Measurements from ENCODE around the gene LAMA3.
A peak's percentile ranks its signal among the peaks of the same experiment; 100 is the strongest.

LAMA3 gene

DNA sequence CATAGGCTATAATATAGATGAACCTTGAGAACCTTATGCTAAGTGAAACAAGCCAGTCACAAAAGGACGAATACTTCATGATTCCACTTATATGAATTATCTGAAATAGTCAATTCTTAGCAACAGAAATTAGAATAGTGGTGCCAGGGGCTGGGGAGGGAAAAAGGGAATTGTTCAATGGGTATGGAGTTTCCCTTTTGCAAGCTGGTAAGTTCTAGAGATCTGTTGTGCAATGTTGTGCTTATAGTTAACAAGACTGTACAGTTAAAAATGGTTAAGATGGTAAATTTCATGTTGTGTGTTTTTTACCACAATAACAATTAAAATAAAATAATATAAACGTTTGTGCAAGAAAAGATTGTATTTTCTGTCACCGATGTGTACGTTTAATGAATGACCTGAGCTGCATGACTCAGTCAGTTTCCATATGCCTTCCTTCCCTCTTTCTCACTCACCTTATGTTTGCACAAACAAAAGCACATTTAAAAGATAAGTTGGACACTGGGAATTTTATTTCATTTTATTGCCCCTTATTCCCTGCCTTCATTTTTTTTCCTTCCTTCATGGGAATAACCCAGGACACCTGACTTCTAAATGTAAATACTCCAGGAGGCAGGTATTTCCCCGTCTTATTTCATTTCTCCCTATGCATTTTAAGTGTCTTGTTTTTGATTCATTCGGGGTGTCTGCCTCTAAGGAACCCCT lies 181.6 kb downstream of the LAMA3 start:
- in situ Hi-C loops (cut with MboI; ENCODE audit: low sequenced_read_pairs, unreplicated experiment) = no loop called here

DNA sequence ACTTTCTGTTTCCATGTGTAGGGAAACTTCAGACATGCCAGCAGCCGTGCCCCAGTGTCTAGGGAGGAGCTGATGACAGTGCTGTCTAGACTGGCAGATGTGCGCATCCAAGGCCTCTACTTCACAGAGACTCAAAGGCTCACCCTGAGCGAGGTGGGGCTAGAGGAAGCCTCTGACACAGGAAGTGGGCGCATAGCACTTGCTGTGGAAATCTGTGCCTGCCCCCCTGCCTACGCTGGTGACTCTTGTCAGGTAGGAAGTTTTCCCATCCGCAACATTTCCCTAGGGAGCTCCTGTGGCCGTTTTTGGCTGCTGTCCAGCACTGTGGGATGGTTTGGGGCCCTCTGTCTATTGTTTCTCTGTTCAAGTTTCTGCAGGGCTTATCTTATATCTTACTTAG lies 182.2 kb downstream of the LAMA3 start:
- peak; percentile 31 for DNase-seq (ENCODE audit: low spot score)
- TF ChIP-seq, protein P1, sequence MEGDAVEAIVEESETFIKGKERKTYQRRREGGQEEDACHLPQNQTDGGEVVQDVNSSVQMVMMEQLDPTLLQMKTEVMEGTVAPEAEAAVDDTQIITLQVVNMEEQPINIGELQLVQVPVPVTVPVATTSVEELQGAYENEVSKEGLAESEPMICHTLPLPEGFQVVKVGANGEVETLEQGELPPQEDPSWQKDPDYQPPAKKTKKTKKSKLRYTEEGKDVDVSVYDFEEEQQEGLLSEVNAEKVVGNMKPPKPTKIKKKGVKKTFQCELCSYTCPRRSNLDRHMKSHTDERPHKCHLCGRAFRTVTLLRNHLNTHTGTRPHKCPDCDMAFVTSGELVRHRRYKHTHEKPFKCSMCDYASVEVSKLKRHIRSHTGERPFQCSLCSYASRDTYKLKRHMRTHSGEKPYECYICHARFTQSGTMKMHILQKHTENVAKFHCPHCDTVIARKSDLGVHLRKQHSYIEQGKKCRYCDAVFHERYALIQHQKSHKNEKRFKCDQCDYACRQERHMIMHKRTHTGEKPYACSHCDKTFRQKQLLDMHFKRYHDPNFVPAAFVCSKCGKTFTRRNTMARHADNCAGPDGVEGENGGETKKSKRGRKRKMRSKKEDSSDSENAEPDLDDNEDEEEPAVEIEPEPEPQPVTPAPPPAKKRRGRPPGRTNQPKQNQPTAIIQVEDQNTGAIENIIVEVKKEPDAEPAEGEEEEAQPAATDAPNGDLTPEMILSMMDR (IDR thresholded peaks at IDR 0.05; ENCODE audit: borderline replicate concordance, control extremely low read depth, extremely low read depth, insufficient read depth, missing control alignments) = no peak
- in situ Hi-C loops (cut with MboI; ENCODE audit: low sequenced_read_pairs, unreplicated experiment) = no loop called here

More for the DNA sequence above, 181.6 kb downstream of the LAMA3 start:
- no peak for DNase-seq (ENCODE audit: low spot score)
- TF ChIP-seq, protein P1 (IDR thresholded peaks at IDR 0.05; ENCODE audit: borderline replicate concordance, control extremely low read depth, extremely low read depth, insufficient read depth, missing control alignments) = no peak

DNA sequence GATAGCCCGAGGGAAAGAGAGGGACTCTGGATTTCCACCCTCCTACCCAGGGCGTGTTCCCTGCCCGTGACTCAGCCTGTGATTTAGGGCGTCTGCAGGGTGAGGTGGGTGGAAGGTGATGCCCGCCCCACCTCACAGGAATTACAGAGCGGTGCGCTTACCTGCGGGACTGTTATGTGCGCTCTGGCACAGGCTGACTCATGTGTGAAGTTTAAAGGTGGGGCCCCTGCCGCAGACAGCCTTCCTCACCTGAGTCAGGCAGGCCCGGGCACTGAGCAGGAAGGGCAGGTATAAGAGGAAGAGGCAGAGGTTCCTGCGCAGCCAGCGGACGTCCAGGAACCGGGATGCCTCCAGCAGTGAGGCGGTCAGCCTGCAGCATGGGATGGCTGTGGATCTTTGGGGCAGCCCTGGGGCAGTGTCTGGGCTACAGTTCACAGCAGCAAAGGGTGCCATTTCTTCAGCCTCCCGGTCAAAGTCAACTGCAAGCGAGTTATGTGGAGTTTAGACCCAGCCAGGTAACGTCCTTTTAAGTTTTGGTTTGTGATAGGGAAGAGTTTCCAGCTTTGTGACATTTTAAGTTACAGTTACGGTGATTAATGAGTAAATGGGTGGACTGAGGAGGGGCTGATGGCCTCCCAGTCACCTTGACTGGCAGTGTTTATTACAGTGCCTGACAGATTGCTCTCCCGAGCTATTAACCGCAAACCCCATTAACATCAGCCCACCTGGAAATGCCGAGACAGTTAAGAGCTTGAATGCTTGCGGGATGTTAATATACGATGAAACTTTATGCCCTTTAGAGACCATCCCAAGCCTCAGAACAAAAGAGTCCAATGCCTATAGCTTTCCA lies 183.7 kb downstream of the LAMA3 start:
- TF ChIP-seq, protein P1 (IDR thresholded peaks at IDR 0.05; ENCODE audit: borderline replicate concordance, control extremely low read depth, extremely low read depth, insufficient read depth, missing control alignments) = no peak
- in situ Hi-C loops (cut with MboI; ENCODE audit: low sequenced_read_pairs, unreplicated experiment) = no loop called here
- DNase-seq (ENCODE audit: low spot score) = no peak

DNA sequence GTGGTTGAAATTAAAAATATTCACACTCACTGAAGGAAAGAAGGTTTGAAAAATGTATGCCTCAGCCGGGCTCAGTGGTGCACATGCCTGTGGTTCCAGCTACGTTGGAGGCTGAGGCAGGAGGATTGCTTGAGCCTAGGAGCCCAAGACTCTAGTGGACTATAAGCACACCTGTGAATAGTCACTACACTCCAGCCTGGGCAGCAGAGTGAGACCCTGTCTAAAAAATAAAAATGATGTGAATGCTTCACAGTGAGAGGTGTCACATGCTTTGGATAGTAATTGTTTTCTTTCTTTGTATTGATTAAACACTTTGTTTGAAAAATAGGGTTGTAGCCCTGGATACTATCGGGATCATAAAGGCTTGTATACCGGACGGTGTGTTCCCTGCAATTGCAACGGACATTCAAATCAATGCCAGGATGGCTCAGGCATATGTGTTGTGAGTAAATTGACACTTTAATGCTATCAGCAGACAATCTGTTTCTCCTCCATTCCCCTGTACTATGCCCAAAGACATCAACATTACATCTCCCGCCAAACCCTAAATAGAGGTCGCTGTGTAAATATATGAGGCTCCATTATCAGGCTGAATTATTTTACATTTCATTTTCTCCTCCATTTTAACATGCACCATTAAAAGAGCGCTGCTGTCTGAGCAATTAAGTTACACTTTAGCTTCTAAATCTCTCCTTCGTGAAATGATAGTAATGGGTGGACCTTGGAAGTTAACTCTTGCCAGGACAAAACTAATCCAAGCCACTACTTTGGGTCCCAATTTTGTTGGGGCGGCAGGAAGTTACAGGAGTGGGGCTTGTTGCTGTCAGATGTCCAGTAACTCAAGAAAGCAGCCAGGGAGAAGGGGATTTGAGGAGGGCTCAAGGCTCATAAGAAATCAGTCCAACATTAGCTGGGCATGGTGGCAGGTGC lies 187.0 kb downstream of the LAMA3 start:
- DNase-seq (ENCODE audit: low spot score) = no peak
- in situ Hi-C loops (cut with MboI; ENCODE audit: low sequenced_read_pairs, unreplicated experiment) = no loop called here
- TF ChIP-seq, protein P1 (IDR thresholded peaks at IDR 0.05; ENCODE audit: borderline replicate concordance, control extremely low read depth, extremely low read depth, insufficient read depth, missing control alignments) = no peak

DNA sequence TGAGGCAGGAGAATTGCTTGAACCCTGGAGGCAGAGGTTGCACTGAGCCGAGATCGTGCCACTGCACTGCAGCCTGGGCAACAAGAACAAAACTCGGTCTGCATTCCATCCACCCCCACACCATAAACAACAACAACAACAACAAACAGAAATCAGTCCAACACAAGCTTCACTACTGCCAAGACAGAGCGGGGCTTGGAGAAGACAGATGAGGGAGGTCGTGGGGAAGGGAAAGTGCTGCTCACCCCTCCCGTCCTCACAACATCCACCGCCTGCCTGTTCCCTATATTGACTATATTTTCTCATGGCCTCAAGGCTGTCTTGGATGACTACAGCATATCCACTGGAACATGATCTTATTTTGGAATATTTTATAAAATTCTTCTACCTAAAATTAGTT lies 187.7 kb downstream of the LAMA3 start:
- DNase-seq (ENCODE audit: low spot score) = no peak
- in situ Hi-C loops (cut with MboI; ENCODE audit: low sequenced_read_pairs, unreplicated experiment) = no loop called here
- TF ChIP-seq, protein P1 (IDR thresholded peaks at IDR 0.05; ENCODE audit: borderline replicate concordance, control extremely low read depth, extremely low read depth, insufficient read depth, missing control alignments) = no peak

DNA sequence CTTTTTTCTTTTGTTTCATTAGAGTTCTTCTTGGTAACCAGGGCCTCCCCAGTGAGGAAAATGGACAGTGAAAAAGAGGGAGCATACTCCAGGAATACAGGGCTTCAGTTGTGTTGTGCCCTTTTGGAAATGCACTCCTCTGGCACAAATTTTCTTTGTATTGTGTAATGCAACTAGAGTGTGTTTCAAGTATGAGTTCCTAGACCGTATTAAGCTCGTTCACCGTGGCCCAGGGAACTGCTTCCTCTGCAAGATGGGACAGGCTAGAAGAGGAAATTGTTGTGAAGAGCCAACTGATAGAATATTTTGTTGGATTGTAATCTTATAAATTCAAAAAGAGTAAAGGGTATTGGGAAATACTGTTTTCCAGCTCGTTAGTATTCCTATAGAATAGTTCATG lies 188.1 kb downstream of the LAMA3 start:
- DNase-seq (ENCODE audit: low spot score) = no peak
- TF ChIP-seq, protein P1 (IDR thresholded peaks at IDR 0.05; ENCODE audit: borderline replicate concordance, control extremely low read depth, extremely low read depth, insufficient read depth, missing control alignments) = no peak
- in situ Hi-C loops (cut with MboI; ENCODE audit: low sequenced_read_pairs, unreplicated experiment) = no loop called here
